Measurements from ENCODE around the gene EPDR1.
A peak's percentile ranks its signal among the peaks of the same experiment; 100 is the strongest.

The EPDR1 gene

DNA sequence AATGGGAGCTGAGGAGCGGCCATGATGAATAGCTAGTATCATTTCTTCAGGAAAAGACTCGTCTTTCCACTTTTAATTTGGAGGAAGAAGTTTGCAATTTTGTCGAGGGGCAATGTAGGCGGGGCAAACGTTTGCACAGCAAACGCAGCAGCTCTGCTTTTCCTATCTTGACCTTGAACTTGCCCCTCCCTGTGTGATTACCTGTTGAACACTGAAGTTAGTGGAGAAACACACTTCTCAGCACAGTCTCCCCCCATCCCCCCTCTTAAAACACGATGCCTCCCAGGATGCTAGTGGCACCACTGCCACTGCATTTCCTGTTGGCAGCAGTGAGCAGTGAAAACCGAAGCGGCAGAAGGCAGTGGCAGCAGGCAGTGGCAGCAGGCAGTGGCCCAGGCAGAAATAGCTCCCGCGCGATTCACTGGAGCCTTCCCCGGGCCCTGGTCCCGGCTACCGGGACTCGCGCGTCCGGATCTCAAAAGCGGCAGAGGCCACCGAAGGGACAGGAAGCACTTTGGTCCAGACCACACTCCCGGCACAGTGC, at the start of gene EPDR1:
Gene EPDR1 (plus strand): TSS at position 336 of the 544 bp plus-strand sequence. CDS start 300 bp downstream, outside the sequence.
- no peak within 1 kb of the TSS for H3K9ac ChIP-seq (ENCODE audit: low read length)
- peaks cover 9% of the 10 kb centered on the region for H3K4me1 ChIP-seq (ENCODE audit: insufficient read depth, low read length)
- H3K27ac ChIP-seq (ENCODE audit: low read depth, low read length) = peak within 1 kb of the TSS; percentile 21
- H3K9me3 ChIP-seq (ENCODE audit: low read length) = no peaks in the 10 kb centered on the region
- H3K27me3 ChIP-seq (ENCODE audit: control insufficient read depth in 1 of 2, insufficient read depth in 2 of 2, low read length in 2 of 2) = peaks cover 0 to 24% of the 10 kb centered on the region in 2 donors
- peak within 1 kb of the TSS; percentile 43 to 59 for H3K4me3 ChIP-seq (ENCODE audit: low read depth in 1 of 2, low read length in 2 of 2)
- no peaks in the 10 kb centered on the region for H3K36me3 ChIP-seq (ENCODE audit: insufficient read depth, low read length)

DNA sequence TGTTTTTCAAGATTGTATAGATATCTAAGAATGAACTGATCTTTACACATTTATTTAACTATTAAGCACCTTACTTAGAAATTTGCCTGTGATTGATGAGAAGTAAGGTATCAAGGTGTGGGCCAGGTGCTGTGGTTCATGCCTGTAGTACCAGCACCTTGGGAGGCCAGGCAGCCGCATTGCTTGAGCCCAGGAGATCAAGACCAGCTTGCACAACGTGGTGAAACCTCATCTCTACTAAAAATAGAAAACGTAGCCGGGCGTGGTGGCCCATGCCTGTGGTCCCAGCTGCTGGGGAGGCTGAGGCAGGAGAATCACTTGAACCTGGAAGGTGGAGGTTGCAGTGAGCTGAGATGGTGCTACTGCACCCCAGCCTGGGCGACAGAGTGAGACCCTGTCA, 38.4 kb upstream of the EPDR1 start:
- Histone ChIP-seq H3K4me3 (ENCODE audit: low read depth in 1 of 2, low read length in 2 of 2) (no peak overlapping the region), H3K4me1 (ENCODE audit: insufficient read depth, low read length) (no peaks in the 10 kb centered on the region), H3K36me3 (ENCODE audit: insufficient read depth, low read length) (no peaks in the 10 kb centered on the region), H3K27ac (ENCODE audit: low read depth, low read length) (no peak overlapping the region), H3K27me3 (ENCODE audit: control insufficient read depth in 1 of 2, insufficient read depth in 2 of 2, low read length in 2 of 2) (no peaks in the 10 kb centered on the region), H3K9me3 (ENCODE audit: low read length) (no peaks in the 10 kb centered on the region), H3K9ac (ENCODE audit: low read length) (no peak overlapping the region)

DNA sequence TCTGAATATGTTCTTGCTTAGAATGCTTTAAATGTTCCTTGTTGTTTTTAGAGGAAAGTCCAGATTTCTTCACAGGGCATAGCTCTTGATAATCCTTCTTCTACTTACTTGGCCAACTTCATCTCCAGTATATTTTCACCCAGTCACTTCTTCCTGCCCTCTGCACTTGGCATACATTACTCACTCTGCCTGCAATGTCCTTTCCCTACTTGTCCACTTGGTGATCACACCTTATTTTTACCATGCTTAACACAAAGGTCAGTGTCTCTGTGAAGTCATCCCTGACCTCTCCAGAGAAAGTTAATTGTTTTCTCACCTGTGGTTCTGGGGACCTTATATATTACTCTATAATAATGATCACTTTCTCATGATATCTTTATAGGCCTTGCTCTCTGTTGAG, 27.1 kb upstream of the EPDR1 start:
- no peak overlapping the region for H3K27ac ChIP-seq (ENCODE audit: low read depth, low read length)
- H3K36me3 ChIP-seq (ENCODE audit: insufficient read depth, low read length) = no peaks in the 10 kb centered on the region
- no peak overlapping the region for H3K4me3 ChIP-seq (ENCODE audit: low read depth in 1 of 2, low read length in 2 of 2)
- H3K27me3 ChIP-seq (ENCODE audit: control insufficient read depth in 1 of 2, insufficient read depth in 2 of 2, low read length in 2 of 2) = no peaks in the 10 kb centered on the region
- H3K9ac ChIP-seq (ENCODE audit: low read length) = no peak overlapping the region
- no peaks in the 10 kb centered on the region for H3K9me3 ChIP-seq (ENCODE audit: low read length)
- no peaks in the 10 kb centered on the region for H3K4me1 ChIP-seq (ENCODE audit: insufficient read depth, low read length)

DNA sequence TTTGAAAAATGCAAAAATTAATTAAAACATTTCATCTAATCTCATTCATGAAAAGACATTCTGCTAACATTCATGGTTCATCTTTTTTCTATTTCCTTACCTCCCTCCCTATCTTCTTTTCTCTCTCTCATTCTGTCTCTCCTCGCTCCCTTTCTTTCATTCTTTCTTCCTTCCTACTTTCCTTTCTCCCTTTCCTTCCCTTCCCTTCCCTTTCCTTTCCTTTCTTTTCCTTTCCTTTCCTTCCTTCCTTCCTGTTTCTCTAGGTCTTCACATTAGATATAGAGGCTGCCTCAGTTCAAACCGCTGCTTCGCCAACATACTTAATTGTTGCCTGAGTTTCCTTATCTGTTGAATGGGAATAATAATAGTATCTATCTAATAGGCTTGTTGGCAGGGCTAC, 25.8 kb upstream of the EPDR1 start:
- no peak overlapping the region for H3K9ac ChIP-seq (ENCODE audit: low read length)
- no peak overlapping the region for H3K4me3 ChIP-seq (ENCODE audit: low read depth in 1 of 2, low read length in 2 of 2)
- no peaks in the 10 kb centered on the region for H3K27me3 ChIP-seq (ENCODE audit: control insufficient read depth in 1 of 2, insufficient read depth in 2 of 2, low read length in 2 of 2)
- H3K27ac ChIP-seq (ENCODE audit: low read depth, low read length) = no peak overlapping the region
- no peaks in the 10 kb centered on the region for H3K4me1 ChIP-seq (ENCODE audit: insufficient read depth, low read length)
- no peaks in the 10 kb centered on the region for H3K9me3 ChIP-seq (ENCODE audit: low read length)
- H3K36me3 ChIP-seq (ENCODE audit: insufficient read depth, low read length) = no peaks in the 10 kb centered on the region

DNA sequence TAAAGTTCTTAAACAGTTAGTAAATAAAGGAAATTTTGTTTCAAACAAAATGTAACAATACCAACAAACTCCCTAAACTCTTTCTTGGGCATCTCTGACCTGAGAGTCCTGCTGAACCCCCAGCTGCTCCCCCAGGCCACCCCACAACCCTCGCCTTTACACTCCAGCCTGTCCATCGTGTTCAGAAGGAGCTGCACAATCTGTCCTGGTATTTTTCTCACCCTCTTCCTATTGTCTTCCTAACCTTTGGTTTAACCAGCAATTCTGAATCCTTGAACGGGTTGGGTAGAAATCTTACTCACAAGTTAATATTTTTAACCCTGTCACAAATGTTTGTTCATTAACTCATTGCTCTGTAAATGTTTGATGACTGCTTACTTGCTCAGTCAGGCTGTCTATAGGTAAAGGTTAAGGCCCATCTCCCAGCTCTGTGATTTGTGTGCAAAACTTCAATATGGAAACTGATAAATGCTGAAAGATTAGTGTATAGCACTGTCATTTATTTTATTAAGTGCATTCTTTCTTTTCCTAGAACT, 20.7 kb upstream of the EPDR1 start:
- H3K9ac ChIP-seq (ENCODE audit: low read length) = no peak overlapping the region
- no peak overlapping the region for H3K27ac ChIP-seq (ENCODE audit: low read depth, low read length)
- H3K9me3 ChIP-seq (ENCODE audit: low read length) = no peaks in the 10 kb centered on the region
- no peak overlapping the region for H3K4me3 ChIP-seq (ENCODE audit: low read depth in 1 of 2, low read length in 2 of 2)
- H3K36me3 ChIP-seq (ENCODE audit: insufficient read depth, low read length) = no peaks in the 10 kb centered on the region
- H3K27me3 ChIP-seq (ENCODE audit: control insufficient read depth in 1 of 2, insufficient read depth in 2 of 2, low read length in 2 of 2) = no peaks in the 10 kb centered on the region
- peaks cover 5% of the 10 kb centered on the region for H3K4me1 ChIP-seq (ENCODE audit: insufficient read depth, low read length)

DNA sequence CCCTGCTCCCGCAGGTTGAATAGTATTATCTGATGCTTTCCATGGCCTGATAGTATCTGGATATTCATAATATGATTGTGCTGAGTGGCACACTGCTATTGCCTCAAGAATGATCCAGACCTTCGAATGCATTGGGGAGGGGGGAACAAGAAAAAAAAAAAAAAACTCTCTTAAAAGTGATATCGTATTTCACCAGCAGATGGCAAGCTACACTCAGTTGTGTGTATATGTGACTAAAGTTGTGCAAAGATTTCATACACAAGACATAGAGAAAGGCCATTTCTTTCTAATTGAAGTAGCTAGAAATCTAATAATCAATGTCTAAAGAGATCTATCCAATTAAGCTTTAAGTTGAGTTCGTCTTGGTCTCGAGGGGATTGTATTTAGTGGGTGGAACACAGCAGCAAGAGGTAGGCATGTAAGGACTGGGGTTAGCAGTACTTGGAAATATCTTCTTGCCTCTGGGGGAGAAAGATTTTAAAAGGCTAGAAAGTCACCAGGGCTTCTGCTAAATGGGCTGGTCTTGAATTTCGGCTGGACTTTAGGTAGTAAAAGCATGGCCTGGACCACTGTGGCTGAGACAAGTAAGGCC, 19.1 kb upstream of the EPDR1 start:
- H3K9me3 ChIP-seq (ENCODE audit: low read length) = no peaks in the 10 kb centered on the region

DNA sequence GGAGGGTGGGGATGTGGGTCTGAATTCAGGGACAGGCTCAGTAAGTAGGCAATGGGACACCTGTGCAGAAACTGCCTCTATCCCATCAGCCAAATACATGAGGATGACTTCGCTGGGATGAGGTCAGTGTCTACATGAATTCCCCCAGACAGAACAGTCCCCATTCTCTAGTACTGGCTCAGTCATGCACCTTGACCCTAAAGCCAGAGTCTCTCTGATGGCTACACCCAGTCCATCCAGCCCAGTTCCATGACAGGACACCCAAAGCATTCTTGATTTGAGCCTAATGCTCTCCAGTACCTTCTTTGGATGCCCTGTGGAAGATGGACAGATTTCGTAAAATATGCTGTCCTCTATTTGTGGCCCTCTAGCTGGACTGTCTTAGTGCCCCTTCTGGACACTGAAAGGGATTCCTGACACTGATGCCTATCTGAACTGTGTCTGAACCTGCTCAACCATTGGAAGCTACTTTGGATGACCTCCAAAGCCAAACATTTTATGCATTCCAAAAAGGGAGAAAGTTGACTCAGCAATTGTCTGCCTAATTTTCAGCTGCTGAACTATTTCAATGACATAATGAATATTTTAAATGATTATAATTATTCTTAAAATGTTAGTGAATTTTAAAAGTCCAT, 18.4 kb upstream of the EPDR1 start:
- no peak overlapping the region for H3K9ac ChIP-seq (ENCODE audit: low read length)
- no peaks in the 10 kb centered on the region for H3K27me3 ChIP-seq (ENCODE audit: control insufficient read depth in 1 of 2, insufficient read depth in 2 of 2, low read length in 2 of 2)
- H3K4me3 ChIP-seq (ENCODE audit: low read depth in 1 of 2, low read length in 2 of 2) = no peak overlapping the region
- no peak overlapping the region for H3K27ac ChIP-seq (ENCODE audit: low read depth, low read length)
- H3K36me3 ChIP-seq (ENCODE audit: insufficient read depth, low read length) = no peaks in the 10 kb centered on the region
- H3K9me3 ChIP-seq (ENCODE audit: low read length) = no peaks in the 10 kb centered on the region
- peaks cover 5% of the 10 kb centered on the region for H3K4me1 ChIP-seq (ENCODE audit: insufficient read depth, low read length)

More for the DNA sequence above, 19.1 kb upstream of the EPDR1 start:
- Histone ChIP-seq H3K27ac (ENCODE audit: low read depth, low read length) (no peak overlapping the region), H3K4me1 (ENCODE audit: insufficient read depth, low read length) (peaks cover 5% of the 10 kb centered on the region), H3K9ac (ENCODE audit: low read length) (no peak overlapping the region), H3K36me3 (ENCODE audit: insufficient read depth, low read length) (no peaks in the 10 kb centered on the region), H3K4me3 (ENCODE audit: low read depth in 1 of 2, low read length in 2 of 2) (no peak overlapping the region), H3K27me3 (ENCODE audit: control insufficient read depth in 1 of 2, insufficient read depth in 2 of 2, low read length in 2 of 2) (no peaks in the 10 kb centered on the region)

DNA sequence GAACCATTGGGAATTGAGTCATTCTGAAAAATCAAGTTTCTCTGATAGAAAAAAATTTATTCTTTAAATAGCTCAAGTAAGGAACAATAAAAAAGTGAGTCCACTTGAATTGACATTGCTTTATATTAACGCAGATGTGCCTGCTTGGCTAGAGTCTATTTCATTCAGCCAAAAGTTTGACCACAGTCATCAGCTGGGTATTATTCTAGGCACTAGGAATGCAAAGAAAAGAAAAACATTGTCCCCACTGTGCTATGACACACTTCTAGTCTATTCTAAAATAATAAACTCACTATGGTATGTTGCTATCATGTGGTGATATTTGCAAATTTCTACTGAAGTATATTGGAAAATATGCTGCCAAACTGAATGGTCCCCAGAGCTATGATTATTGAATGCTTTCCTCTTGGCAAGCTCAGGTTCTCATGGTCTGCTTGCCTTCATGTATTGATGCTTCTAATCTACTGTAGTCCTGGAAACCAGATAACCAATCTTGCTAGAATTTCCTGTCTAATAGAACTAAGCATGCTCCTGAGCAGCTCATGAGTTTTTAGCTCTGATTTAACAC, 12.1 kb upstream of the EPDR1 start:
- H3K27ac ChIP-seq (ENCODE audit: low read depth, low read length) = no peak overlapping the region
- no peaks in the 10 kb centered on the region for H3K4me1 ChIP-seq (ENCODE audit: insufficient read depth, low read length)
- H3K9me3 ChIP-seq (ENCODE audit: low read length) = no peaks in the 10 kb centered on the region
- no peak overlapping the region for H3K4me3 ChIP-seq (ENCODE audit: low read depth in 1 of 2, low read length in 2 of 2)
- H3K36me3 ChIP-seq (ENCODE audit: insufficient read depth, low read length) = no peaks in the 10 kb centered on the region
- H3K27me3 ChIP-seq (ENCODE audit: control insufficient read depth in 1 of 2, insufficient read depth in 2 of 2, low read length in 2 of 2) = no peaks in the 10 kb centered on the region
- H3K9ac ChIP-seq (ENCODE audit: low read length) = no peak overlapping the region

DNA sequence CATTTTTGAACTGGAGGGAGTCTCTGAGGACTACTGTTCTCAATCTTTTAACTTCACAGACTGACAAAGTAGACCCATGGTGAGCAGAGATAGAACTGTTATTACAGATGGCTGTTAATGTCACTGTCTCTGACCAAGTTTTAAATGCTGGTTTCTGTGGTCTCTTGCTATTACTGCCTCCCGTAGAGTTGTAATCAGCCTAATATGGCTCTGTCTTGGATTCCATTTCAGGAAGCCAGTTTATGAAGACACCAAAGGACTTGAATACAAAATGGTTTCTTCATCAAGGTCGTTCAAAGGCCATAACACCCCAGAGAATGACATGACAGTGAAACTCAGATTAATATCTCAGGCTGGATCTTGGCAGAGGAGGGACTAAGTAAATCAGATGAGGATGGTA, 7.7 kb upstream of the EPDR1 start:
- peaks cover 7% of the 10 kb centered on the region for H3K4me1 ChIP-seq (ENCODE audit: insufficient read depth, low read length)
- no peak overlapping the region for H3K4me3 ChIP-seq (ENCODE audit: low read depth in 1 of 2, low read length in 2 of 2)
- H3K27me3 ChIP-seq (ENCODE audit: control insufficient read depth in 1 of 2, insufficient read depth in 2 of 2, low read length in 2 of 2) = peaks cover 0 to 11% of the 10 kb centered on the region in 2 donors
- no peak overlapping the region for H3K27ac ChIP-seq (ENCODE audit: low read depth, low read length)
- no peak overlapping the region for H3K9ac ChIP-seq (ENCODE audit: low read length)
- H3K9me3 ChIP-seq (ENCODE audit: low read length) = no peaks in the 10 kb centered on the region
- H3K36me3 ChIP-seq (ENCODE audit: insufficient read depth, low read length) = no peaks in the 10 kb centered on the region

DNA sequence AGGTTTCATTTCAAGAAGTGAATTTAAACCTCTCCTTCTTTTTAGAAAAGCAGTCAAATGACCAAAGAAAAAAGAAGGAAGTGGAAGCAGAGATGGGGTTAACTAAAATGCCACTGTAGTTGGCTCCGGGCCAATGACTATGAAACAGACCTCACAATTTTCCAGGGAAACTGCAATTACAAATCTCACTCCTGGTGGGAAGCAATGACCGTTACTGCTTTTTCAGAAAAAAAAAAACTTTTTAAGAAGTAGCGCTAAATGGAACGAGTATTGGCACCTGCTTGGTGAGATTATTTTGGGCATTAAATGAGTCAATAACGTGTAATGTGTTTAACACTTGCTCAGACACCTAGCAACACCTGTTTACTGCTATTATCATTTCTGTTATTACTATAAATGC, 5.0 kb upstream of the EPDR1 start:
- H3K9ac ChIP-seq (ENCODE audit: low read length) = no peak overlapping the region
- peak overlapping the region in 1 of 2 donors; percentile 60 for H3K4me3 ChIP-seq (ENCODE audit: low read depth in 1 of 2, low read length in 2 of 2)
- H3K27ac ChIP-seq (ENCODE audit: low read depth, low read length) = no peak overlapping the region

DNA sequence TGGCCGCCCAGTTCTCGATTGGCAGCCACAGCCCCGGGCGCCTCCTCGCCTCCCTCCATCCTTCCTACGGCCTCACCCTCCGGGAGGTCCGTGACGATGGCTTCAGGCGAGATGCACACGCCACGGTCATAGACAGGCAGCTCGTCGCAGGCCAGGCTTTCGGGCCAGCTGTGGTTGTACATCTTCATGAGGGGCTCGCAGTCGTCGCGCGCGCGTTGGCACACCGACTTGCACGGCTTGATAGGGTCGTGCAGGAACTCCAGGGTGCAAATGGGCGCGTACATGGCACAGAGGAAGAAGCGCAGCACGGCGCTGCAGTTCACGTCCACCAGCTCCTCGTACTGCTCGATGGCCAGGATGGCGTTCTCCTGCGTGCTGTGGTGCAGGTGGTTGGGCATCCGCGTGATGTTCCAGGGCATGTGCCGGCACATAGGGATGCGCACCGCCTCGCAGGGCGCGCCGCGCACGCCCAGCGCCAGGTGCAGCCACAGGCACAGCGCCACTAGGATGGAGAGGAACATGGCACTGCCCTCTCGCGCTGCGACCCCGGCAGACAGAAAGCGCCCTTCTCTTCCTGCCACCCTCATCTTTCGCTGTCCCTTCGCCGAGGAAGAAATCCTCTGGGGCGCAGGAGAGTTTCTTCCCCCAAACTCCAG, 4.3 kb upstream of the EPDR1 start:
- peaks cover 0 to 23% of the 10 kb centered on the region in 2 donors for H3K27me3 ChIP-seq (ENCODE audit: control insufficient read depth in 1 of 2, insufficient read depth in 2 of 2, low read length in 2 of 2)
- peak overlapping the region; percentile 41 to 60 for H3K4me3 ChIP-seq (ENCODE audit: low read depth in 1 of 2, low read length in 2 of 2)
- no peak overlapping the region for H3K9ac ChIP-seq (ENCODE audit: low read length)
- no peak overlapping the region for H3K27ac ChIP-seq (ENCODE audit: low read depth, low read length)
- H3K4me1 ChIP-seq (ENCODE audit: insufficient read depth, low read length) = peaks cover 9% of the 10 kb centered on the region
- no peaks in the 10 kb centered on the region for H3K9me3 ChIP-seq (ENCODE audit: low read length)
- H3K36me3 ChIP-seq (ENCODE audit: insufficient read depth, low read length) = no peaks in the 10 kb centered on the region

More for the DNA sequence above, 5.0 kb upstream of the EPDR1 start:
- Histone ChIP-seq H3K4me1 (ENCODE audit: insufficient read depth, low read length) (peaks cover 9% of the 10 kb centered on the region), H3K36me3 (ENCODE audit: insufficient read depth, low read length) (no peaks in the 10 kb centered on the region), H3K9me3 (ENCODE audit: low read length) (no peaks in the 10 kb centered on the region), H3K27me3 (ENCODE audit: control insufficient read depth in 1 of 2, insufficient read depth in 2 of 2, low read length in 2 of 2) (peaks cover 0 to 18% of the 10 kb centered on the region in 2 donors)
